22Rv1 (cell line): ENCODE results near the gene EPN1.
"Not testable (repeated sequence)": the region's sequence is repeated elsewhere in the genome, so short reads cannot be mapped to it uniquely, and the experiment has no call there.

Experiments used
- H3K27ac ChIP-seq: fragments of 450-650 bp; 2 replicates; pipeline ENCODE4 v1.5.1; 2017
- ZFX ChIP-seq: fragments of 450-650 bp; IDR thresholded peaks from 2 replicates; pipeline ENCODE4 v1.6.1; 2017; ENCODE audit warnings: antibody characterized with exemption, borderline replicate concordance
- TF ChIP-seq, protein P1 (sequence below): fragments of 450-650 bp; IDR thresholded peaks from 2 replicates; pipeline ENCODE4 v1.5.1; 2017; ENCODE audit warnings: mild to moderate bottlenecking

Gene EPN1

DNA sequence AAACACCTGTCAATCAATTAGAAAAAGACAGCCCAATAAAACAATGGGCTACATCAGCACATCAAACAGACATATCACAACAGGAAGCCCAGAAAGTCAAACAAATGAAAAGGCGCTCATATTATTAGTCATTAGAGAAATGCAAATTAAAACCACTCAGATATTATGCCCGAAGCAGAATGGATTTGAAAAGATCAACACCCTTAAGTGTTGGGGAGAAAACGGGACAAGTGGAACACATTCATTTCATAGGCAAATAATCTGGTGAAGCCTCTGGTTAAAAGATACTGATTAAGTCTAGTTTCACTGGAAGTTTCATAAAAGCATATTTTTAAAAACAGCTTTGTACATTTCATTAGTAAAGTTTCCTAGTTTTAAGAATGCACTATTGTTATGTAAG, 45.8 kb downstream of the EPN1 start:
- no peak overlapping the region for H3K27ac ChIP-seq
- TF ChIP-seq ZFX = no peak
- TF ChIP-seq, protein P1, sequence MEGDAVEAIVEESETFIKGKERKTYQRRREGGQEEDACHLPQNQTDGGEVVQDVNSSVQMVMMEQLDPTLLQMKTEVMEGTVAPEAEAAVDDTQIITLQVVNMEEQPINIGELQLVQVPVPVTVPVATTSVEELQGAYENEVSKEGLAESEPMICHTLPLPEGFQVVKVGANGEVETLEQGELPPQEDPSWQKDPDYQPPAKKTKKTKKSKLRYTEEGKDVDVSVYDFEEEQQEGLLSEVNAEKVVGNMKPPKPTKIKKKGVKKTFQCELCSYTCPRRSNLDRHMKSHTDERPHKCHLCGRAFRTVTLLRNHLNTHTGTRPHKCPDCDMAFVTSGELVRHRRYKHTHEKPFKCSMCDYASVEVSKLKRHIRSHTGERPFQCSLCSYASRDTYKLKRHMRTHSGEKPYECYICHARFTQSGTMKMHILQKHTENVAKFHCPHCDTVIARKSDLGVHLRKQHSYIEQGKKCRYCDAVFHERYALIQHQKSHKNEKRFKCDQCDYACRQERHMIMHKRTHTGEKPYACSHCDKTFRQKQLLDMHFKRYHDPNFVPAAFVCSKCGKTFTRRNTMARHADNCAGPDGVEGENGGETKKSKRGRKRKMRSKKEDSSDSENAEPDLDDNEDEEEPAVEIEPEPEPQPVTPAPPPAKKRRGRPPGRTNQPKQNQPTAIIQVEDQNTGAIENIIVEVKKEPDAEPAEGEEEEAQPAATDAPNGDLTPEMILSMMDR = no peak

DNA sequence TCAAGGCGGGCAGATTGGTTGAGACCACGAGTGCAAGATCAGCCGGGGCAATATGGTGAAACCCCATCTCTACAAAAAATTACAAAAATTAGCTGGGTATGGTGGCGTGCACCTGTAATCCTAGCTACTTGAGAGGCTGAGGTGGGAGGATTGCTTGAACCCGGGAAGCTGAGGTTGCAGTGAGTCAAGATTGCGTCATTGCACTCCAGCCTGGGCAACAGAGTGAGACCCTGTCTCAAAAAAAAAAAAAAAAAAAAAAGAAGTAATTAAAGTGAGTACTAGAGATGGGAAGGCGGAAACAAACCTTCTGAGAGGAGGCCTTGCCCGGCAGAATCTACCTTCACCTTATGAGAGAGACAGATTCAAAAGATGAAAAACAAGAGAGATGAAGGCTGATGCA, 48.5 kb downstream of the EPN1 start:
- no peak overlapping the region for H3K27ac ChIP-seq
- TF ChIP-seq, protein P1 = no peak

DNA sequence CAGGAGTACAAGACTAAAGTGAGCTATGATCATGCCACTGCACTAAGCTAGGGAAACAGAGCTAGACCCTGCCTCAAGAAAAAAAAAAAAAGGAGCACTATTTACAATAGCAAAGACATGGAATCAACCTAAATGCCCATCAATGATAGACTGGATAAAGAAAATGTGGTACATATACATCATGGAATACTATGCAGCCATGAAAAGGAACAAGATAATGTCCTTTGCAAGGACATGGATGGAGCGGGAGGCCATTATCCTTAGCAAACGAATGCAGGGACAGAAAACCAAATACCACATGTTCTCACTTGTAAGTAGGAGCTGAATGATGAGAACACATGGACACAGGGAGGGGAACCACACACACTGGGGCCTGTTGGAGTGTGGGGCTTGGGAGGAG, 55.4 kb downstream of the EPN1 start:
- H3K27ac ChIP-seq = not testable (repeated sequence)

DNA sequence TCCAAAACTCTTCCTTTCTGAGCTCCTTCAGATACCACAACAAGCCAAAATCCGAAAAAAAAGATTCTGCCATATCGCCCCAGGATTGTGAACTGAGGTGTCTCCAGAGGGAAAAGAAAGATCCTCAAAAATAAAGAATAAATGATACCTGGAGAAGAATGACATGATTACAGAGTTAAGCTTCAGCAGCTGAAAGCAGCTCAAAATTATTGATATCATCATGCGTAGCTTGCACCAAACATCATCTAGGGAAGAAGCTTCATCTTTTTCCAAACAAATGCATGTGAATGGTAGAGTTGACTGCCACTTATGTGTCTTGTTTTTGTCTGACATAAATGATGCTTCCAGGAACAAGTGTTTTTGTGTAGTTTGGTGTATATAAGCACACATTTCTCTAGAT, 63.3 kb downstream of the EPN1 start, which contains the start of gene NLRP9:
NLRP9 (minus strand) TSS at position 101 of the 400 bp plus-strand sequence; CDS start at position 73, 28 bp downstream.
- H3K27ac ChIP-seq = no peak within 1 kb of the TSS
- TF ChIP-seq ZFX = no peak
- TF ChIP-seq, protein P1 = no peak

DNA sequence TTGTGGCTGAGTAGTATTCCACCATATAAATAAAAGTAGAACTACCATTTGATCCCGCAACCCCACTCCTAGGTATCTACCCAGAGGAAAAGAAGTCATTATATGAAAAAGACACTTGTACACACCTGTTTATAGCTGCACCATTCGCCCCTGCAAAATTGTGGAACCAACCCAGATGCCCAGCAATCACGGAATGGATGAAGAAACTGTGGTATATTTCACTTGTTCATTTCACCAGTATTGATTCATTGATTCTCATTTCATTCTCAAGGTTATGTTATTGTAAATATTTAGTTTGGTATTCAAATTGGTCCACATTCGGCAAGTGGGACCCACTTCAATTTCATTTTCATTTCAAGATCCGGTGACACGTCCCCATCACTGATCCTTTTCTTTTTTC, 75.7 kb downstream of the EPN1 start:
- no peak for TF ChIP-seq ZFX
- TF ChIP-seq, protein P1 = no peak
- no peak overlapping the region for H3K27ac ChIP-seq

DNA sequence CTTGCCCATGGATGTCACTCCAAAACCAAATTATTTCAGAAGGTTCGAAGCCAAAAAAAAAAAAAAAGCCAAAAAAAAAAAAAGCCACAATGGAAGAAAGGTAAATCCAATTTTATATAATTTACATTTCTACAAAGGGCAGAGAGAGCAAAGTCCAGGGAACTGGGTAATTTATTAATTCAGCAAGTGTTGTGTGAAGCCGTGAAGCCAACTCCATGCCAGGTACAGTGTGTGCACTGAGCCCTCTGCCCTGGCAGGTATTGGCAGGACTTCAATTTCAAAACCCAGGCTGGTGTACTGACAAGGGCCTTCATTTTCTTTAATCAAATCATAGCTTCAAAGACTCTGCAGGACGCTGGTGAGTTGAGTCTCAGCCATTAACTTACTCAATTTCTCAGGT, 78.4 kb downstream of the EPN1 start:
- no peak overlapping the region for H3K27ac ChIP-seq
- TF ChIP-seq, protein P1 = no peak
- no peak for TF ChIP-seq ZFX

DNA sequence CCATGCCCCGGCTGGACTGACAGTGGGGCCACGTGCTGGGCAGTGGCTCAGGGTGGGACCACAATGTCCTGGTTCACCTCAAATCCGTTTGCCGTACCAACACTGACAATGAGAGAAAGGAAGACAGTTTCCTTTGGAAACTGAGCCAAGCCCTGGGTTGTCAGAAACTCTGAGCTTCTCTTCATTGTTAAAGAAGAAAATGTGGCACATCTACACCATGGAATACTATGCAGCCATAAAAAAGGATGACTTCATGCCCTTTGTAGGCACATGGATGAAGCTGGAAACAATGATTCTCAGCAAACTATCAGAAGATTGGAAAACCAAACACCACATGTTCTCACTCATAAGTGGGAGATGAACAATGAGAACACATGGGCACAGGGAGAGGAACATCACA, 81.8 kb downstream of the EPN1 start:
- H3K27ac ChIP-seq = not testable (repeated sequence)

DNA sequence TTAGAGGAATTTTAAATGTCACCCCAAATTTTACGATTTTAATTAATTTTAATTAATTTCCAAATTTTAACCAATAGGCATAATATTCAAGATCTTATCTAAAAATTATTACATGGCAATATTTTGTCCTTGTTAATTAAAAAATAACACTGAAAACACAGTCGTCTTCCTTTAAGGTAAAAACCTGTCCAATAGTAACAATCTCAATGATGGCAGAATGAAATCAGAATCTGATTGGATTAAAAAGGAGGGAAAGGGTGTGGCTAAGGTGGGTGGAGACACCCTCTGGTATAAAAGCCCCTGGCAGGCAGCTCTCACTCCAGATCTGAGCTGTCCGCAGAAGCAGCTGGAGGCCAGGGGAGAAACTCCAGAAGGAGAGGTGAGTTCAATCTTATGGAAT, 83.8 kb downstream of the EPN1 start, which contains the start of gene RFPL4A:
RFPL4A (plus strand) TSS at position 301 of the 400 bp plus-strand sequence. CDS start 2,704 bp downstream, outside the sequence.
- H3K27ac ChIP-seq = not testable (repeated sequence)
